ENCODE measurements around the gene SUPT20H. TPM values are rescaled to one million over a fixed set of nuclear protein-coding genes. Genes with fewer than 3 reads are reported as not detected.

SUPT20H gene
- total RNA-seq, 1 experiment from 2014 or later, result 42.9 TPM

GRCh38 chr13:37074703-37075102 lies 15.2 kb upstream of the SUPT20H start:
- Histone ChIP-seq H3K79me2 (ENCODE audit: insufficient read depth, low read length) (no peaks in the 10 kb centered on the region), H3K4me3 (replicated peaks in 1 of 2; ENCODE audit: low read depth in 1 of 2, low read length in 2 of 2) (no peak overlapping the region), H2AFZ (ENCODE audit: low read depth, low read length, poor library complexity, severe bottlenecking) (no peak overlapping the region), H3K4me1 (ENCODE audit: control insufficient read depth in 1 of 2, insufficient read depth in 2 of 2, low read length in 2 of 2) (no peaks in the 10 kb centered on the region), H3K27ac (ENCODE audit: low read depth, low read length) (no peak overlapping the region), H3K36me3 (ENCODE audit: control insufficient read depth in 1 of 2, insufficient read depth in 2 of 2, low read length in 2 of 2) (no peaks in the 10 kb centered on the region), H3K9ac (ENCODE audit: low read length) (no peak overlapping the region), H4K20me1 (ENCODE audit: insufficient read depth) (no peaks in the 10 kb centered on the region), H3K27me3 (ENCODE audit: insufficient read depth, low read length) (no peaks in the 10 kb centered on the region), H3K9me3 (ENCODE audit: control insufficient read depth in 1 of 2, insufficient read depth in 1 of 2, low read depth in 1 of 2, low read length in 2 of 2) (no peaks in the 10 kb centered on the region), H3K4me2 (ENCODE audit: low read length) (no peak overlapping the region), H3K9me2 (ENCODE audit: insufficient read depth) (no peaks in the 10 kb centered on the region)
- intact Hi-C loops (cut with micrococcal nuclease), result loop anchor here (1.0 to 10.0 kb wide), 3 partner anchors 528 to 1841 kb away; partner anchors contain the start of gene UFM1
- peak; percentile 8 for DNase-seq (ENCODE audit: low read depth, low spot score)
- BruUV-seq (replicated peaks), result no TSS peak
- ChIA-PET POLR2A (no interaction called here), RAD21 (ENCODE audit: low non-redundant PET in 1 of 2, low total read pairs in 2 of 2, uncharacterized antibody in 2 of 2, unreplicated experiment in 2 of 2) (no interaction called here), CTCF (no interaction called here)
- peak; percentile 75 for ATAC-seq
- TF ChIP-seq RAD21 (IDR thresholded peaks at IDR 0.05; ENCODE audit: low read depth) (peak; percentile 35; the same call in 1 of the 2 replicates), CTCF (IDR thresholded peaks at IDR 0.05 in 2 of 3, conservative IDR thresholded peaks at IDR 0.05 in 1 of 3; ENCODE audit: borderline replicate concordance in 1 of 3, insufficient read depth in 1 of 3, low read depth in 2 of 3, low read length in 2 of 3) (peak in 2 of 3 experiments; percentile 14 to 59; a peak in 2 of 6 replicates), CBX3 (IDR thresholded peaks at IDR 0.05; ENCODE audit: low read depth) (no peak)

GRCh38 chr13:37072024-37072423 lies 12.5 kb upstream of the SUPT20H start:
- H3K9me2 ChIP-seq (ENCODE audit: insufficient read depth), result no peaks in the 10 kb centered on the region
- BruUV-seq (replicated peaks), result no TSS peak
- no peak overlapping the region for H2AFZ ChIP-seq (ENCODE audit: low read depth, low read length, poor library complexity, severe bottlenecking)

More at GRCh38 chr13:37072024-37072423, 12.5 kb upstream of the SUPT20H start:
- RAD21 ChIA-PET (ENCODE audit: low non-redundant PET in 1 of 2, low total read pairs in 2 of 2, uncharacterized antibody in 2 of 2, unreplicated experiment in 2 of 2), result interaction anchor here in 1 of 2 experiments (0.7 kb wide), 1 partner anchor 20 kb away, joined by 3 read pairs; no protein-coding TSS in a partner anchor
- no peak overlapping the region for H3K4me3 ChIP-seq (replicated peaks in 1 of 2; ENCODE audit: low read depth in 1 of 2, low read length in 2 of 2)
- H3K9me3 ChIP-seq (ENCODE audit: control insufficient read depth in 1 of 2, insufficient read depth in 1 of 2, low read depth in 1 of 2, low read length in 2 of 2), result no peaks in the 10 kb centered on the region
- DNase-seq (ENCODE audit: low read depth, low spot score) (no peak), ATAC-seq (no peak)
- H3K27me3 ChIP-seq (ENCODE audit: insufficient read depth, low read length), result no peaks in the 10 kb centered on the region
- intact Hi-C loops (cut with micrococcal nuclease), result loop anchor here (10.0 kb wide), 1 partner anchor 1273 kb away; the partner anchor contains the start of gene UFM1
- H4K20me1 ChIP-seq (ENCODE audit: insufficient read depth), result no peaks in the 10 kb centered on the region
- no peaks in the 10 kb centered on the region for H3K79me2 ChIP-seq (ENCODE audit: insufficient read depth, low read length)
- CTCF ChIA-PET, result no interaction called here
- POLR2A ChIA-PET, result no interaction called here
- no peak overlapping the region for H3K4me2 ChIP-seq (ENCODE audit: low read length)
- H3K9ac ChIP-seq (ENCODE audit: low read length), result no peak overlapping the region
- H3K27ac ChIP-seq (ENCODE audit: low read depth, low read length), result no peak overlapping the region
- H3K4me1 ChIP-seq (ENCODE audit: control insufficient read depth in 1 of 2, insufficient read depth in 2 of 2, low read length in 2 of 2), result no peaks in the 10 kb centered on the region
- H3K36me3 ChIP-seq (ENCODE audit: control insufficient read depth in 1 of 2, insufficient read depth in 2 of 2, low read length in 2 of 2), result no peaks in the 10 kb centered on the region
- TF ChIP-seq TCF7L2 (IDR thresholded peaks at IDR 0.05; ENCODE audit: borderline replicate concordance, extremely low read depth, insufficient read depth, insufficient read length), result no peak
- TF ChIP-seq SP1 (IDR thresholded peaks at IDR 0.05; ENCODE audit: low read depth), result no peak
- TF ChIP-seq ATF3 (IDR thresholded peaks at IDR 0.05), result no peak
- TF ChIP-seq ZFX (IDR thresholded peaks at IDR 0.05), result no peak
- TF ChIP-seq ZNF274 (IDR thresholded peaks at IDR 0.05; ENCODE audit: low read depth, low read length), result no peak
- no peak for TF ChIP-seq ZBTB33 (IDR thresholded peaks at IDR 0.05; ENCODE audit: extremely low read depth, insufficient replicate concordance, low read length)
- TF ChIP-seq CEBPB (IDR thresholded peaks at IDR 0.05; ENCODE audit: low read depth), result no peak
- no peak for TF ChIP-seq POLR2A (IDR thresholded peaks at IDR 0.05; ENCODE audit: borderline replicate concordance, extremely low read depth, insufficient read depth, insufficient read length)
- TF ChIP-seq MAX (IDR thresholded peaks at IDR 0.05), result no peak
- TF ChIP-seq EZH2phosphoT487 (IDR thresholded peaks at IDR 0.05; ENCODE audit: borderline replicate concordance), result no peak
- TF ChIP-seq POLR2AphosphoS5 (IDR thresholded peaks at IDR 0.05; ENCODE audit: low read depth, low read length), result no peak
- no peak for TF ChIP-seq EZH2 (IDR thresholded peaks at IDR 0.05)
- TF ChIP-seq EGR1 (IDR thresholded peaks at IDR 0.05; ENCODE audit: low read depth), result no peak
- no peak for TF ChIP-seq RAD21 (IDR thresholded peaks at IDR 0.05; ENCODE audit: low read depth)
- no peak for TF ChIP-seq FOSL1 (IDR thresholded peaks at IDR 0.05; ENCODE audit: low read depth)
